ENCODE measurements around the gene MTHFD1L. TPM values are rescaled to one million over a fixed set of nuclear protein-coding genes. Genes with fewer than 3 reads are reported as not detected.

The MTHFD1L gene
- total and polyA plus RNA-seq, 2 experiments from 2014 or later: 18.2 to 37.9 TPM

DNA sequence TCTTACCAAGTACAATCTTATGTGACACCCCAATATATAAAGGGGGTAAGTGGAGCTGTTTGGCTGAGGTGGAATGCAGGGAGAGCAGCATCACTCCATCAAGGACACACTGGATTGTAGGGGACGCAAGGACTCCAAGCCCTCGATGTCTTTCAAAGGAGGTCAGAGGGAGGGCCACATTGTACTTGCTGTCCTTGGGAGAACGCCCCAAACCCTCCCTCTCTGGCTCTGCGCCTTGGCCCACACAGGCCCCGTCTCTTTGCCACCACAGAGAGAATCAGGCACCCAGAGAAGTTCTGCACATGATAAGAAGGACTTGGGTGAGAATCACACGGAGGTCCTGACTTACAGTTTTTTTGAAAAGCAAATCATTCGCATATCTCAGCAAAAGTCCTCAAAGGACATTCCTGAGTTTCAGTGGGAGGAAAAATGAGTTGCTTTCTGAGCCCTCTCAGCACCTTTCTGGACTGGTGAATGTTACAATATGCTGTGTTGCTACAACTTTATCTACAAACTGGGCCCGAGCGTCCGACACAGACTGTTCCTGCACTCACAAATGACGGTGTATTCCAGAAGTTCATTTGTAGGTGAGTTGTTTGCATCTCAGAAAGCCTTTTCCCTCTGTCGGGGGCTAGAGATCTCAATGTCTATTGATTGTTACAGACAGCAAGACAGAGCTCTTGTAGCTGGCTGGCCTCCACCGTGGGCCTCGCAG, 281.8 kb downstream of the MTHFD1L start:
- DNase-seq (ENCODE audit: low read depth in 1 of 2, low spot score in 1 of 2): peak in 1 of 2 donors; percentile 49

DNA sequence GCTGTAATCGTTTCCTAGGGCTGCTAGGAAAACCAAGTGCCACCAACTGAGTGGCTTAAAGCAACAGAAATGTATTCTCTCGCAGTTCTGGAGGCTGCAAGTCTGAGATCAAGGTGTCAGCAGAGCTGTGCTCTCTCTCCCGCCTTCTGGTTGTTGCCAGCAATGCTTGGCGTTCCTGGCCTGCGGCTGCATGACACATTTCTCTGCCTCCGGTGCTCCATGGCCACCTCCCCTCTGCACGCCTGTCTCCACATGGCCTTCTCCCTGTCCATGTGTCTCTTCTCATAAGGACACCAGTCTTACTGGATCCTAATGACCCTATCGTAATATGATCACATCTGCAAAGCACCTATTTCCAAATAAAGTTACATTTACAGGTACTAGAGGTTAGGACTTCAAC, 282.6 kb downstream of the MTHFD1L start:
- no peaks in the 10 kb centered on the region for H3K9me3 ChIP-seq (ENCODE audit: low read depth)
- no peak overlapping the region for H3K27ac ChIP-seq
- no peak overlapping the region for H3K4me3 ChIP-seq
- H3K36me3 ChIP-seq: no peaks in the 10 kb centered on the region
- TF ChIP-seq, protein P1, sequence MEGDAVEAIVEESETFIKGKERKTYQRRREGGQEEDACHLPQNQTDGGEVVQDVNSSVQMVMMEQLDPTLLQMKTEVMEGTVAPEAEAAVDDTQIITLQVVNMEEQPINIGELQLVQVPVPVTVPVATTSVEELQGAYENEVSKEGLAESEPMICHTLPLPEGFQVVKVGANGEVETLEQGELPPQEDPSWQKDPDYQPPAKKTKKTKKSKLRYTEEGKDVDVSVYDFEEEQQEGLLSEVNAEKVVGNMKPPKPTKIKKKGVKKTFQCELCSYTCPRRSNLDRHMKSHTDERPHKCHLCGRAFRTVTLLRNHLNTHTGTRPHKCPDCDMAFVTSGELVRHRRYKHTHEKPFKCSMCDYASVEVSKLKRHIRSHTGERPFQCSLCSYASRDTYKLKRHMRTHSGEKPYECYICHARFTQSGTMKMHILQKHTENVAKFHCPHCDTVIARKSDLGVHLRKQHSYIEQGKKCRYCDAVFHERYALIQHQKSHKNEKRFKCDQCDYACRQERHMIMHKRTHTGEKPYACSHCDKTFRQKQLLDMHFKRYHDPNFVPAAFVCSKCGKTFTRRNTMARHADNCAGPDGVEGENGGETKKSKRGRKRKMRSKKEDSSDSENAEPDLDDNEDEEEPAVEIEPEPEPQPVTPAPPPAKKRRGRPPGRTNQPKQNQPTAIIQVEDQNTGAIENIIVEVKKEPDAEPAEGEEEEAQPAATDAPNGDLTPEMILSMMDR (IDR thresholded peaks at IDR 0.05; ENCODE audit: low read depth, low read length): no peak
- DNase-seq (ENCODE audit: low read depth in 1 of 2, low spot score in 1 of 2): no peak
- H3K27me3 ChIP-seq: no peaks in the 10 kb centered on the region
- H3K4me1 ChIP-seq (ENCODE audit: low read depth): peaks cover 4% of the 10 kb centered on the region

More for the DNA sequence above, 281.8 kb downstream of the MTHFD1L start:
- Histone ChIP-seq H3K36me3 (no peaks in the 10 kb centered on the region), H3K27ac (no peak overlapping the region), H3K27me3 (no peaks in the 10 kb centered on the region), H3K4me3 (no peak overlapping the region), H3K4me1 (ENCODE audit: low read depth) (peaks cover 4% of the 10 kb centered on the region), H3K9me3 (ENCODE audit: low read depth) (no peaks in the 10 kb centered on the region)
- TF ChIP-seq, protein P1 (IDR thresholded peaks at IDR 0.05; ENCODE audit: low read depth, low read length): no peak

DNA sequence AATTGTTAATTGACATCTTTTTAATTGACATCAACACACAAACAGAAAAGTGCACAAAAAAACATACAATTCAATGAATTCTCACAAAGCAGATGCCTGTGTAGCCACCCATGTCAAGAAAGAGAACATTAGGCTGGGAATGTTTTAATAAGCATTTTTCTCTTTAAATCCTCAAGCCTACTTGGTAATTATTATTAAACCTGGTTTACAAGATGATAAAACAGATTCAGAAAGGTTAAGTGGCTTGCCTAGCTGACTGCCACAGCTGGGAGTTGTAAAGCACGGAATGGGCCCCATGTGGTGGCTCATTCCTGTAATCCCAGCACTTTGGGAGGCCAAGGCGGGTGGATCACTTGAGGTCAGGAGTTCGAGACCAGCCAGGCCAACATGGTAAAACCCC, 284.3 kb downstream of the MTHFD1L start:
- Histone ChIP-seq H3K9me3 (ENCODE audit: low read depth) (no peaks in the 10 kb centered on the region), H3K27ac (no peak overlapping the region), H3K4me3 (no peak overlapping the region), H3K36me3 (no peaks in the 10 kb centered on the region), H3K27me3 (no peaks in the 10 kb centered on the region), H3K4me1 (ENCODE audit: low read depth) (peaks cover 7% of the 10 kb centered on the region)
- DNase-seq (ENCODE audit: low read depth in 1 of 2, low spot score in 1 of 2): no peak
- TF ChIP-seq, protein P1 (IDR thresholded peaks at IDR 0.05; ENCODE audit: low read depth, low read length): no peak

Measured in cardiac muscle cell (in vitro differentiated cells and primary cell).